Measurements from ENCODE around the gene RRAGA. TPM values are rescaled to one million over a fixed set of nuclear protein-coding genes. Genes with fewer than 3 reads are reported as not detected.
"Not testable (repeated sequence)": the region's sequence is repeated elsewhere in the genome, so short reads cannot be mapped to it uniquely, and the experiment has no call there.

Gene RRAGA, protein sequence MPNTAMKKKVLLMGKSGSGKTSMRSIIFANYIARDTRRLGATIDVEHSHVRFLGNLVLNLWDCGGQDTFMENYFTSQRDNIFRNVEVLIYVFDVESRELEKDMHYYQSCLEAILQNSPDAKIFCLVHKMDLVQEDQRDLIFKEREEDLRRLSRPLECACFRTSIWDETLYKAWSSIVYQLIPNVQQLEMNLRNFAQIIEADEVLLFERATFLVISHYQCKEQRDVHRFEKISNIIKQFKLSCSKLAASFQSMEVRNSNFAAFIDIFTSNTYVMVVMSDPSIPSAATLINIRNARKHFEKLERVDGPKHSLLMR
- polyA plus RNA-seq (ENCODE audit: insufficient read length in 12 of 12): 10 to 100 TPM in 11 of 12 donors, not detected in 1; 60.7 to 98.6 (median 85.0) TPM
- long read RNA-seq, donor 1, transcript RRAGA-201 (1 exons, 1,589 nt): major isoform, 136 of 136 reads
- long read RNA-seq, donor 1, partial matches to known transcripts: 0 of 136 reads
- long read RNA-seq, donor 1, other reads (novel, unspliced or antisense): 0 of 136 reads
- long read RNA-seq, donor 2, transcript RRAGA-201 (1 exons, 1,589 nt): major isoform, 135 of 135 reads
- long read RNA-seq, donor 2, partial matches to known transcripts: 0 of 135 reads
- long read RNA-seq, donor 2, other reads (novel, unspliced or antisense): 0 of 135 reads
- long read RNA-seq, donor 3, transcript RRAGA-201 (1 exons, 1,589 nt): major isoform, 55 of 55 reads
- long read RNA-seq, donor 3, partial matches to known transcripts: 0 of 55 reads
- long read RNA-seq, donor 3, other reads (novel, unspliced or antisense): 0 of 55 reads
- long read RNA-seq, donor 4, transcript RRAGA-201 (1 exons, 1,589 nt): major isoform, 52 of 52 reads
- long read RNA-seq, donor 4, partial matches to known transcripts: 0 of 52 reads
- long read RNA-seq, donor 4, other reads (novel, unspliced or antisense): 0 of 52 reads
- long read RNA-seq, donor 5: 0 reads
- long read RNA-seq, donor 6, transcript RRAGA-201 (1 exons, 1,589 nt): major isoform, 75 of 75 reads
- long read RNA-seq, donor 6, partial matches to known transcripts: 0 of 75 reads
- long read RNA-seq, donor 6, other reads (novel, unspliced or antisense): 0 of 75 reads
- long read RNA-seq, donor 7, transcript RRAGA-201 (1 exons, 1,589 nt): major isoform, 54 of 54 reads
- long read RNA-seq, donor 7, partial matches to known transcripts: 0 of 54 reads
- long read RNA-seq, donor 7, other reads (novel, unspliced or antisense): 0 of 54 reads
- long read RNA-seq, donor 8, transcript RRAGA-201 (1 exons, 1,589 nt): major isoform, 166 of 166 reads
- long read RNA-seq, donor 8, partial matches to known transcripts: 0 of 166 reads
- long read RNA-seq, donor 8, other reads (novel, unspliced or antisense): 0 of 166 reads
- long read RNA-seq, donor 9, transcript RRAGA-201 (1 exons, 1,589 nt): major isoform, 79 of 79 reads
- long read RNA-seq, donor 9, partial matches to known transcripts: 0 of 79 reads
- long read RNA-seq, donor 9, other reads (novel, unspliced or antisense): 0 of 79 reads
- long read RNA-seq, donor 10, transcript RRAGA-201 (1 exons, 1,589 nt): major isoform, 106 of 106 reads
- long read RNA-seq, donor 10, partial matches to known transcripts: 0 of 106 reads
- long read RNA-seq, donor 10, other reads (novel, unspliced or antisense): 0 of 106 reads
- long read RNA-seq, donor 11, transcript RRAGA-201 (1 exons, 1,589 nt): major isoform, 149 of 149 reads
- long read RNA-seq, donor 11, partial matches to known transcripts: 0 of 149 reads
- long read RNA-seq, donor 11, other reads (novel, unspliced or antisense): 0 of 149 reads

DNA sequence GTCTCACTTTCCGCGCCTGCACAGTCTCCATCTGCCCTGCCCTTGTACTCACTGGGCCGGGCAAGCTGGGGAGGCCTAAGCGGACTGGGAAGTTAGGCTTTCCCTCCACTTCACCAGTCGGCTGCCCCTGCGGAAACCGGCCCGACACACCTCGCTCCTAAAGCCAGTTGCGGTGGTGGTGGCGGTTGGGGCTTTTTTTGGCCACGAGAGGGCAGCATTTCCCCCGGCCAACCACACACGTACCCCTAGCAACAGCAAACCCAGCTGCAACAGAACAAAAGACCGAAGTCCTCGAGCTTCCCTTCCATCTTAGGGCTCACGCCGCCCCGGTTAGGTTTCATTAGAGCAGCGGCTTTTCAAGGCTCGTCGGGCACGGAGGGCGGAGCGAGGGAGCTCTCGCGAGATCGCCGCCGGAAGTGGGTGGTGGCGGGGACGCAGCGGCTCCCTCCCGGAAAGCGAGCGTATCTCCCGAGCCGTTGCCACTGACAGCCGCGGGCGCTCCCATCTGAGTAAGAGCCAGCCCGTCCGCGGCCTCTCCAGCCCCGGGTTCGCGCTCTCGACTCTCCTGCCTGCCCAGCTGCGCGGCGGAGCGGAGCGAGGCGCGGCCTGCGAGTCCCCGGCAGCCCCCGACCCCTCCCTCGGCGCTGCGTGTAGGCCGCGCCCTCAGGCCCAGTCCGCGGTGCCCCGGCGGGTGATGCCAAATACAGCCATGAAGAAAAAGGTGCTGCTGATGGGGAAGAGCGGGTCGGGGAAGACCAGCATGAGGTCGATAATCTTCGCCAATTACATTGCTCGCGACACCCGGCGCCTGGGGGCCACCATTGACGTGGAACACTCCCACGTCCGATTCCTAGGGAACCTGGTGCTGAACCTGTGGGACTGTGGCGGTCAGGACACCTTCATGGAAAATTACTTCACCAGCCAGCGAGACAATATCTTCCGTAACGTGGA, at the start of gene RRAGA:
Gene RRAGA (plus strand): TSS at position 462 of the 951 bp plus-strand sequence. CDS start 233 bp downstream, at position 695.
- DNase-seq: peak; percentile 93

DNA sequence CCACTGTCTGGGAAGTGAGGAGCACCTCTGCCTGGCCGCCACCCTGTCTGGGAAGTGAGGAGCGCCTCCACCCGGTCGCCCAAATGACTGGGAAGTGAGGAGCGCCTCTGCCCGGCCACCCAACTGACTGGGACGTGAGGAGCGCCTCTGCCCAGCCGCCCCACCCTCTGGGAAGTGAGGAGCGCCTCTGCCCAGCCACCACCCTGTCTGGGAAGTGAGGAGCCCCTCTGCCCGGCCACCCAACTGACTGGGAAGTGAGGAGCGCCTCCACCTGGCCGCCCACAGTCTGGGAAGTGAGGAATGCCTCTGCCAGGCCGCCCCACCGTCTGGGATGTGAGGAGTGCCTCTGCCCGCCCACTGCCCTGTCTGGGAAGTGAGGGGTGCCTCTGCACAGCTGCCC, 49.1 kb upstream of the RRAGA start:
- no peak for DNase-seq

DNA sequence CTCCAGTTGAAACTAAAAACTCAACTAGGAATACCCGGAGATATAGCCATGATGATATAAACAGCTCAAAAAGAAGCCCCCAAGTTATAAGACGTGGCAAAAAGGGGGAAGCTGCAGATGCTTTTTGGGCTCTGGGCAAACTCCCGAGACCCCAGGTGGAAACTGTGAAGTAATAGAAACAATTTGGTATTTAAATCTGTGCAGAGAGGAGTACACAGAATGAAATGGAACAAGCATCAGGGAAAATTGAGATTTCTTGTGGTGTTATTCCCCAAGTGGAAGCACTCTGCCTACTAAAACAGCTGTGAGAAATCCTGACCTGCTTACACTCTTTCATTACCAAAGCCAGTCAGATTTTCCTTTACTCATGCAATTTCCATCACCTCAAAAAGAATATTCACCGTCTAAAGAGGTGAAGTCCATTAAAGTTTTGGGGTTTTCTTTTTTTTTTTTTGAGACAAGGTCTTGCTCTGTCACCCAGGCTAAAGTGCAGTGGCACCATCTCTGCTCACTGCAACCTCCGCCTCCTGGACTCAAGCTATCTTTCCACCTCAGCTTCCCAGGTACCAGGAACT, 39.7 kb upstream of the RRAGA start:
- DNase-seq: peak; percentile 62

DNA sequence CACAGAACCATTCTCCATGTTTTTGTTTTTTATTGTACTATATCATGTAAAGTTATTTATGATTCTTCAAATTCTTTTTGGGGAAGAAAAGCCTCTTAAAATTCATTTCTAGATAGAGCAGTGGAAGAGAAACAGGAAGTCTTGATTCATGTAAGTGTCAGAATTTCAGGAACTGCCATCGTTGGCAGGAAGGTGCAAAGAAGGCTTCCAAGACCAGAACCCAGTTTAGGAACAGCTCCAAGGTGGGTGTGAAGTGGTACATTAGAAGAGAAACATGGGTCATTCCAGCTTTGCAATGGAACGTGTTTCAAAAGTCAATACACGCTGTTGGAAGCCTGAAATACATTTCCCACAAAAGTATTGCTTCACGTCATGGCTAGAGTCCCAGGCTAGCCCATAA, 31.0 kb upstream of the RRAGA start:
- no peak for DNase-seq

DNA sequence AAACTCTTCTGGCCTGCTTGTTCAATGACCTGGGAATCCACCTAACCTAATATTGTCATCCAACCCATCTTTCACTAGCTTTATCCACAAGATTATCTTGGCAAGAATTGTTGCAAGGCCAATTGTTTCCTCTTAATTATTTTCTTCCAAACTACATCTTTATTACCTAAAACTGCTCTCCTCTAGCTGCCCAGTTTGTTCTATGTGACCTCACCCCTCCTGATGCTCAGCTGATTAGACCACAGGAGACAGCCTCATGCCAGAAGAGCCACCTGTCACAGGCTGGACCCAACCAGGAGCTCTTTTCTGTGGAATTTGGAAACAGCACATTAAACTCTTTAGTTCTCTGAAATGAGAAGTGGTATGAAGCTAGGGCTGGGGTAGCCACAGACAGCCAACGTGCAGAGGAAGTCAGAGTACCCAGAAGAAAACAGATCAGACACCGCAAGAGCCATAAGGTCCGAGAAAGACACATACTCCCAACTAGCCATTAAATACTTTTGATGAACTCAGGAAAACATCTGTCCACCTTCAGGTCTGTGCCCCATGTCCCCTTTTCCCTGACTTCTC, 28.3 kb upstream of the RRAGA start:
- no peak for DNase-seq

DNA sequence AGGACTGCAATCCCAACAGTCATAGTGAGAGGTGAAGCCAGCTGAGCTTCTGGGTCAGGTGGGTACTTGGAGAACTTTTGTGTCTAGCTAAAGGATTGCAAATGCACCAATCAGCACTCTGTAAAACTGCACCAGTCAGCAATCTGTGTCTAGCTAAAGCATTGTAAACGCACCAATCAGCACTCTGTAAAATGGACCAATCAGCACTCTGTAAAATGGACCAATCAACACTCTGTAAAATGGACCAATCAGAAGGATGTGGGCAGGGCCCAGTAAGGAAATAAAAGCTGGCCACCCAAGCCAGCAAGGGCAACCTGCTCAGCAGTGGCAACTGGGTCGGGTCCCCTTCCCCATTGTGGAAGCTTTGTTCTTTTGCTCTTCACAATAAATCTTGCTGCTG, 27.6 kb upstream of the RRAGA start:
- DNase-seq: not testable (repeated sequence)

DNA sequence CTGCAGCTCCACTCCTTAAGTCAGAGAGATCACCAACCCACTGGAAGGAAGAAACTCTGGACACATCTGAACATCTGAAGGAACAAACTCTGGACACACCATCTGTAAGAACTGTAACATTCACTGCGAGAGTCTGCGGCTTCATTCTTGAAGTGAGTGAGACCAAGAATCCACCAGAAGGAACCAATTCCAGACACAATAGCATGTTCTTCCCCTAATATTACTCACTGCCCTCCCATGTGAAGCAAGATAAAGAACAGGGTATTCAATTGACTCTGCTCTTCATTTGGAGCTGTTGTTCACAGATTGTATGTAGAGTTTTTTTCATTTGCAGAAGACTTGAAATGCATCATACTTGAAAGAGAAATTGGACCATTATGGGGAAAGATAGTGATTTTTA, 27.0 kb upstream of the RRAGA start:
- DNase-seq: no peak

DNA sequence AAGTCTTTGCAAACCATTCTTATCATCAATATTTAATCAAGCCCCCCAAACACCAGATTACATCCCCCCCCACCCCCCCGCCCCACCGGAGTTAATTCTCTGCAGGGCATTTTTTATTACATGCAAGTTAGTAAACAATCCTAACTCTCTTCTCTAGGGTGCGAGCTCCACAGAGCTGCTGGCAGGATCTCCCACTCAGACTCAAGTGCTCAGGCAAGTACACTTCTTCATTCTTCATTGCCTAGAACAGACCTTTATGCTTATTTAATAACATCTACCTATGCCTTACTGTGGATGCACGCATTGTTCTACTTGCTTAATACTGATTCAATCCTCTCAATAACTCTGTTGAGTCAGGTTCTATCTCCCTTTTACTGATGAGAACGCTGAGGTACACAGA, 26.1 kb upstream of the RRAGA start:
- no peak for DNase-seq

DNA sequence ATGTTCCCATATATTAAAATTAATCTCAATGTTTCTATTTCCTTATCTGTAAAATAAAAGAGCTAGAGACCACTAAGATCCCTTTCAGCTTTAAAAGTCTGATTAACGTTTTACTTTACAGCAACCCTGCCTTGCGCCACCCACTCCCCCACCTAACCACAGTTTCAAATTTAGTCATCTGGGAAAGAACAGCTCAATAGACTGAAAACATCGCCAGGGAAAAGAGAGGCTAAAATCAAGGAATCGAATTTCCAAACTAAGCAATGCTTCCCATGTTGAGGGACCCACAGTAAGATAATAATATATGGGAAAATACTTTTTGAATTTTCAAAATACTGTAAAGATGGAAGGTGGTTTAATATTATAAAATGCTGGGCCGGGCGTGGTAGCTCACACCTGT, 22.9 kb upstream of the RRAGA start:
- no peak for DNase-seq

DNA sequence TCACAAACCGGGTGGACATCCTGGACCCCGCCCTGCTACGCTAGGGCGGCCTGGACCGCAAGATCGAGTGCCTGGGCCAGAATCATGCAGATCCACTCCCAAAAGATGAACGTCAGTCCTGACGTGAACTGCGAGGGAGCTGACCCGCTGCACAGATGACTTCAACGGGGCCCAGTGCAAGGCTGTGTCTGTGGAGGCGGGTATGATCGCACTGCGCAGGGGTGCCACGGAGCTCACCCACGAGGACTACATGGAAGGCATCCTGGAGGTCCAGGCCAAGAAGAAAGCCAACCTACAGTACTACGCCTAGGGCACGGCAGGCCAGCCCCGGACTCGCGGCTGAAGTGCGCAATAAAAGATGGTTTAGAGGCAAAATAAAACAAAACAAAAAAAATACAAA, 21.4 kb upstream of the RRAGA start:
- DNase-seq: no peak

DNA sequence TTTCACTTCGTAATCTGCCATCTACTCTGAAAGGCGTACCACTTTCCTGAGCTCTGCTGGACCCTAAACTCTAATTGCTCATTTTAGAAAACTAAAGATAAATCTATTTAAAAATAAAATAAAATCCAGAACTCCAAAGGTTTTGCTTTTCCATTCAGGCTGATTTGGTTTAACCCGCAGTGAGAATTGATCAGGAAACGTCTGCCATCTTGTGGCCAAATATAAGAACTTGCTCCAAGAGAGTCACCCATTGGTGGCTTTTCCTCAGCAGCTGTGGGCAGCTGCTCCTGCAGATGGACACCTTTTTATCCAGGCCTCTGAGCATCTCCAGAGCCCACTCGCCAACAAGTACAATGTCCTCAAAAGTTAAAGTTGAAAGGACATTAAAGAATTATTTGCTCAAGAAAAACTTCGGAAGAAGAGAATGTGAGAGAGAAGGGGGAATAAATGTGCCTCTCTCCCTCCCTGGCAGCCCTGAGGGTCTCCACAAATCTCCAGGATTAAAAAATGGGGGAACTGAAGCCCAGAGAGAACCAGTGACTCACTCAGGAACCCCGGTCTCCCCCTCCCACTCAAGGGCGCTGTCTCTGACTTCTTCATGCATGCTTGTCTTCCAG, 20.3 kb upstream of the RRAGA start:
- DNase-seq: peak; percentile 79

DNA sequence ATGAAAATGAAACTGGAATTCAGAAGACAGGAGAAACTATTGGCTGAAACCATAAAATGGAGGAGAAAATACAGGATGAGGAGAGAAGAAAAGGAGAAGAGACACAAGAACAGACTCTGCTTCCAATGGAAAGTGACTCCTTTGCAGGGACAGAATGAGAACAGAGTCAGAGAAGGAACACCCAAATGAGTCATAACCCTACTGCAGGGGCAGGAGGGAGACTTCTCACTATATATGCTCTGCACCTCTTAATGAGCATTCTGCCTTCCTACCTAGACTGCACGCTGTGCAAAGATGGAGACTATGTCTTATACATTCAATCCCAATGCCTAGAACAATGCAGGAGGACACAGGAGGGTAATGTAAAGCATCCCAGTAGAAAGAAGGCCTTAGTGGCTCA, 18.3 kb upstream of the RRAGA start:
- no peak for DNase-seq

DNA sequence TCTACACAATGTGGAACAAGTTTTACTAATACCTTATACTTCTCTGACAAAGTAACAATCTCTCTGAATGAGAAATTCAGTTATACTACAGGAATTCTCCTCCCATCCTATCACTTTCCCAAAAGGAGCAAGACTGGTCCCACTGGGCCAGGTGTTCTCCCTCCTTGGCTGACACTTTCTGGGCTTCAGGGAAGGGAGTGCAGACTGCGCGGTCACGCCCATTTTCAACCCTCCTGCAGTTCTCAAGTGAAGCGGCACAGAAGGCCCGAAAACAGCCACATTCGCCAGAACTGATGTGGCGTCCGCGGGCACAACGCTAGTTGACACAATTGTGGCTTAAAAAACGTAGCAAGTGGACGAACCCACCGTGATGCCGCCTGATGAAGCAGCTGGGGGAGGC, 16.8 kb upstream of the RRAGA start:
- DNase-seq: no peak

DNA sequence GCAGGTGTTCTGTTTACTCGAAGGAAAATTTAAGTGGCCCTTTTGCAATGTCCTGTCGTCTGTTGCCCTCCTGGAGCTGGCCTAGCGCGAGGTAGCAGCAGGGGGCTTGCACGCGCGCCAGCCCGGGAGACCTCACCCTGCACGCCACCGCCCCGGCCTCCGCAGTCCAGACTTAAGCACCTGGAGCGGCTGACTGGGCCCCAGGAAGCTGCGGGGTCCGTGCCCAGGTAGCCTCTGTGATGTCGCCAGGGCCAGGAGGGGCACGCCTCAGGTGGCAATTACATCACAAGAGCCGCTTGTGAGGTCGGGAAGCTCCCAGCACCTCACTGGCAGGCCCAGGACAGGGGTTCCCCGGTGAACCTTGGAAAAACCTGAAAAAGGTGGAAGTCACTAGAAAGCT, 16.2 kb upstream of the RRAGA start, which contains the start of gene SAXO1:
Gene SAXO1 (minus strand): TSS at position 195 of the 400 bp plus-strand sequence. CDS start 301 bp downstream, outside the sequence.
- DNase-seq: no peak

DNA sequence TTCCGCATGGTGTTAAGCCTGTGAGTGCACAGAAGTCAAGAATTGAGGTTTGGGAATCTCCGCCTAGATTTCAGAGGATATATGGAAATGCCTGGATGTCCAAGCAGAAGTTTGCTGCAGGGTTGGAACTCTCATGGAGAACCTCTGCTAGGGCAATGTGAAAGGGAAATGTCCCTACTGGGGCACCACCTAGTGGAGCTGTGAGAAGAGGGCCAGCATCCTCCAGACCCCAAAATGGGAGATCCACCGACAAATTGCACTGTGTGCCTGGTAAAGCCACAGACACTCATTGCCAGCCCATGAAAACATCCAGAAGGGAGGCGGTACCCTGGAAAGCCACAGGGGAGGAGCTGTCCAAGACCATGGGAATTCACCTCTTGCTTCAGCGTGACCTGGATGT, 12.6 kb upstream of the RRAGA start:
- DNase-seq: no peak

DNA sequence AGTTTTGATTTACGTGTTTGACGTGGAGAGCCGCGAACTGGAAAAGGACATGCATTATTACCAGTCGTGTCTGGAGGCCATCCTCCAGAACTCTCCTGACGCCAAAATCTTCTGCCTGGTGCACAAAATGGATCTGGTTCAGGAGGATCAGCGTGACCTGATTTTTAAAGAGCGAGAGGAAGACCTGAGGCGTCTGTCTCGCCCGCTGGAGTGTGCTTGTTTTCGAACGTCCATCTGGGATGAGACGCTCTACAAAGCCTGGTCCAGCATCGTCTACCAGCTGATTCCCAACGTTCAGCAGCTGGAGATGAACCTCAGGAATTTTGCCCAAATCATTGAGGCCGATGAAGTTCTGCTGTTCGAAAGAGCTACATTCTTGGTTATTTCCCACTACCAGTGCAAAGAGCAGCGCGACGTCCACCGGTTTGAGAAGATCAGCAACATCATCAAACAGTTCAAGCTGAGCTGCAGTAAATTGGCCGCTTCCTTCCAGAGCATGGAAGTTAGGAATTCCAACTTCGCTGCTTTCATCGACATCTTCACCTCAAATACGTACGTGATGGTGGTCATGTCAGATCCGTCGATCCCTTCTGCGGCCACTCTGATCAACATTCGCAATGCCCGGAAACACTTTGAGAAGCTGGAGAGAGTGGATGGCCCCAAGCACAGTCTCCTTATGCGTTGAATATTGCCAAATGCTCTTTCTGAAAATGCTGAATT, 850 bp downstream of the RRAGA start:
- no peak for DNase-seq
